ENCODE results near the gene EXOC6B.
A peak's percentile ranks its signal among the peaks of the same experiment; 100 is the strongest.

EXOC6B gene

DNA sequence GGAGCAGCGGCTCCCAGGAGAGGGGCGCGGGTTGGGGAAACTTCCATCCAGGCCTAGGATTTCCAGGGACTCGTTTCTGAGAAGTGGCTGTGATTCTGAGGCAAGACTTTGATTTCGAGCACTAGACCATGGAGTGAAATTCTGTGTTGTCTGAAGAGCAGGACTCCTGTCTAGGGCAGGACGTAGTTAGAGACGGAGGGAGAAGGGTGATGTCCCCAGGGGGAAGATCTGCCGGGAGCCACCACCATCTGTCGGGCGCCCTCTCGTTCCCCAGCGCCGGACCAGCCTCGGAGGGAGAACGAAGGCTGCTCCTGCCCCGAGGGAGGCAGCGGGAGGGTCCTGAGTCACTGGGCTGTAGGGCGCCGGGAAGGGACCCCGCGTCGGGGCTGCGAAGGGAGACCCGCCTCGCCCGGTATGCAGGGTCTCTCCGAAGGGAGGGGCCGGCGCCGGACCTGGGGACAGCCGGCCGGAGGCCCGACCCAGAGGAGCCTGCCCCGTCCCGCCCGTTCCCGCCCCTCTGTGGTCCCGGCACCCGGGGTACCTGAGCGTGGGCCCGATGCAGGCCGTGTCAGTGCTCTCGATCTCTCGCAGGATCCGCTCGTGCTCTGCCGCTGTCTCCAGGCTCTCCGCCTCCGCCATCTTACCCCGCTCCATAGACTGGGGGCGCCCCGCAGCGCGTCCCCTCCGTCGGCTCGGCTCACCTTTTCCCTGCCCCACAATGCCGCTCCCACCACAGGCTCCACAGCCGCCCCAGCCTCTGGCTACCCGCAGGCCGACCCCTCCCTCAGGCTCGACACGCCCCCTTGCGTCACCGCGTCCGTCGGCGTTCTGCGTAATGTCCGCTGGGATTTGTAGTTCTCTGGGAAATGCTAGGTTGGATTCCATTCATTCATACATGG, at the start of gene EXOC6B:
Gene EXOC6B (minus strand): TSS at position 777 of the 899 bp plus-strand sequence.
- DNase-seq (ENCODE audit: low read depth in 1 of 2, low spot score in 1 of 2), result peak; percentile 70 to 72

- no peak for DNase-seq (ENCODE audit: low read depth in 1 of 2, low spot score in 1 of 2)
Observed at GRCh38 chr2:72871880-72872279, 46.0 kb upstream of the EXOC6B start.

- DNase-seq (ENCODE audit: low read depth in 1 of 2, low spot score in 1 of 2), result no peak
Observed at GRCh38 chr2:72871060-72871459, 45.2 kb upstream of the EXOC6B start.

GRCh38 chr2:72864500-72864899, 38.7 kb upstream of the EXOC6B start:
- DNase-seq (ENCODE audit: low read depth in 1 of 2, low spot score in 1 of 2), result no peak

GRCh38 chr2:72863046-72863445, 37.2 kb upstream of the EXOC6B start:
- DNase-seq (ENCODE audit: low read depth in 1 of 2, low spot score in 1 of 2), result no peak

DNA sequence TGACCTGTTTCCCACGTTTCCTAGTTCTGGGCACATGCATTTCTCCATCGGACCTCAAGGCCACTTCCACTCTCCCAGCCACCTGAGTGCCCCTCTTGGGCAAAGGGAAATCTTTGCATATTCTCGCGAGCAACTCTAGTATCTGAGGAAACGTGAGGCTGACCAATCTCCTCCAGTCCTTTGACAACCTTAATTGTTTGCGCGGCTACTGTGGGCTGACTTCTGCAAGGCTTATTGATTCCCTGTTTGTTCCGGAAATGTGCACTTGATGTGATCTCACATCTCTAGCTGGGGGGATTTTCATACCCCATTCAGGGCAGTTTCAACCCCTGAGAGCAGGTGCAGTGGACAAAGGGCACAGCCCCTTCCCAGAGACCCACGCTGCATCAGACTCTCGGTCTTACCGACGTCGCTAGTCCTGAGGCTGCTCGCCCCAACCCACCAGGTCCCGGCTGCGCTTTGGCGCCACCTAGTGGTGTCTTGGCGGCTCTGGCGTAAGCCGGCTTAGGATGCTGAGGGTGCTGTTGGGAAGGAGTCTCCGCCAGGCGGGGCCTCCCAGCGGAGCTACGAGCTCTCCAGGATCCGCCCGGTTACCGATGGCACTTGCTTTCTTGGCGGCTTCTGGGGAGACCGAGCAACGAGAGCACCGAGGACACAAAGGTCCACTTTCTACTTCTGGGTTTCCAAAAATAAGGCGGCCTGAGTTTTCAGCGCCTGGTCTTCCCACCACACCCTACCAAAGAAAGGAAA, 36.6 kb upstream of the EXOC6B start:
- DNase-seq (ENCODE audit: low read depth in 1 of 2, low spot score in 1 of 2), result peak; percentile 78

DNA sequence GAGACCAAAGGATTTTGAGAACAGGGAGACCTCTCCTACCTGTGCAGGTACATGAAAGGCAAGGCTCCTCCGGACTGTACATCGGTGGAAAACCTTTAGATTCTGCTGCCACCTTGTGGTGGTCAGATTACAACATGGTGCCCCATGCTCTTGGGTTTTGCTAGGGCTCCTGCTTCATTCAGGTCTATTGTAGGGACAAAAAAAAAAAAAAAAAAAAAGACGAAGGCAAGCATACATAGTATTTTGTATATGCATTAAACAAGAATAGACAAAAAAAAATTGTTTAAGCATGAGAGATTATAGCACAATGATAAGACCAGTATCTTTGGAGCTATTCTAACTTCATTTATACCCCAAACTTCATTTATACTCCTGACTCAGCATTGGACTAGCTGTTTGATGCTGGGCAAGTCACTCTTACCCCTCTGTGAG, 34.0 kb upstream of the EXOC6B start:
- DNase-seq (ENCODE audit: low read depth in 1 of 2, low spot score in 1 of 2), result peak; percentile 16 to 41

DNA sequence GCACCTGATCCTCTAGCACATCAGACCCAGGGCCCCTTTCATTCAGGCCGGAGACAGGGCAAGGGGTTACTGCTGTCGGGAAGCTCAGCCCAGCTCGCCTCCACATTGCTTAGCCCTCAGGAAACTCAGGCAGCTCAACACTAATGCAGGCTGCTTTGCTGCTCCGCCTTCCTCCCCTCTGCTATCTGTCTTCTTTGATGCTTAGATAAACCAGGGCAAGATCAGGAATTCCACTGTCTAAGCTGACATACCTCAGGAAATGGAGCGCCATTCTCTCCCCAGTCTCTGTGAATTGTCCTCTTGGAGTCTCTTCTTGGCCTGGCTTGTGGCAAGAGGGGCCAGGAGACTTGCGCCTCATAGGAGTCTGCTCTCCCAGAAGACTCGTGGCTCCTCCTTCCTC, 25.5 kb upstream of the EXOC6B start:
- no peak for DNase-seq (ENCODE audit: low read depth in 1 of 2, low spot score in 1 of 2)

- no peak for DNase-seq (ENCODE audit: low read depth in 1 of 2, low spot score in 1 of 2)
Observed at GRCh38 chr2:72849138-72849462, 23.3 kb upstream of the EXOC6B start.

DNA sequence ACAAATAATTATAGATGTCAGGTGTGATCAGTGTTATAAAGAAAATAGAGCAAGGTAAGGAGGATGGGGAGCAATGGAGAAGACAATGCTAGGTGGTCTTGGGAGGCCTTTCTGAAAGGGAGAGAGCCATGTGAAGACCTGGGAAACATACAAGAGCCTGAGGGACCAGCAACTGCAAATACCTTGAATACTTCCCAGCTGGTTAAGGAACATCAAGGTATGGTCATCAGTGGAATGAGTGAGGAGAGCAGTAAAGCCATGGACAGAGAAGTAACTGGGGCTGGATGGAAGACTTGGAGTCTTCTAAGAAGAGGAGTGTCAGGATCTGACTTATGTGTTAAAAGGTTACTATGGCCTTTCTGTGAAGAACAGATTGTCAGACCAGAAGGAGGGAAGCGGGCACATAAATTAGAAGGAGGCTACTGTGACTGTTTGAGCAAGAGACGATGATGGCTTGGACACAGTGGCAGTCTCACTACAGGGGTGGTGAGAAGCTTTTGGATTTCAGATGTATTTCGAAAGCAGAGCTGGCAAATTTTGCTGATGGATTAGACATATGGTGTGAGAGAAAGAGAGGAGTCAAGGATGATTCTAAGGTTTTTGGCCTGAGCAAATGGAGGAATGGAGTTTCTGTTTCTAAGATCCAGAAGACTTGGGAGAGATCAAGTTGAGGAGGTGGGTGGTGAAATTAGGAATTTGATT, 22.8 kb upstream of the EXOC6B start:
- no peak for DNase-seq (ENCODE audit: low read depth in 1 of 2, low spot score in 1 of 2)

- DNase-seq (ENCODE audit: low read depth in 1 of 2, low spot score in 1 of 2), result no peak
Observed at GRCh38 chr2:72847534-72848315, 21.9 kb upstream of the EXOC6B start.

GRCh38 chr2:72846171-72847095, 20.6 kb upstream of the EXOC6B start:
- no peak for DNase-seq (ENCODE audit: low read depth in 1 of 2, low spot score in 1 of 2)

- no peak for DNase-seq (ENCODE audit: low read depth in 1 of 2, low spot score in 1 of 2)
Observed at GRCh38 chr2:72843301-72843700, 17.5 kb upstream of the EXOC6B start.

DNA sequence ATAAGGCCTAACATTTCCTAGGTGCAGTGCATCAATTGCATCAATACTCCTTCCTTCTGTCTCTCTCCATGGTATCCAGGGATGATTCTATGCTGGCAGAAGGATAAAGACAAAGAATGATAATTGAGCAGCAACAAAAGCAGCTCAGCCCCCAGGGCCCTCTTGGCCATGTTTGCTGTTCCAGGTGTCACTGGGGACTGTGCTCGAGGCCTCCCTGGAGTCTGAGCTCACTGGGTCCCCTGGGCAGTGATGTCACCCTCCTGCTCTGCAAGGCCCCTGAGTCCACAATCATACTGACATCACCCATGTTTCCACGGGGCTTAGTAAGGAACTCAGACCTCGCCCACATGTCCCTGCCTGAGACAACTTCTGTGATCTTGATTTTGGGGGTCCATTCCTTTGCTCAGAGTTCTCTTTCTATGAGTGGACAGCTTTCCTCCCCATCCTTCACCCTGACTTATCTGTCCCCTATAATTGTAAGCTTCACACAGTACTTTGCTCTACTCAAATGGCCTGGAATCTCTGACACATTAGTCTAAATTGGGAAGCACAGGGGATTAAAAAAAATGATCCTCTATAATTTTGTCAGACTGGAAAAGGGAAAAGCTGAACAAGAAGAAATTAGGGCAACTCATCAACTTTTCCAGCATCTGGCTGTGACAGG, 15.8 kb upstream of the EXOC6B start:
- DNase-seq (ENCODE audit: low read depth in 1 of 2, low spot score in 1 of 2), result no peak

DNA sequence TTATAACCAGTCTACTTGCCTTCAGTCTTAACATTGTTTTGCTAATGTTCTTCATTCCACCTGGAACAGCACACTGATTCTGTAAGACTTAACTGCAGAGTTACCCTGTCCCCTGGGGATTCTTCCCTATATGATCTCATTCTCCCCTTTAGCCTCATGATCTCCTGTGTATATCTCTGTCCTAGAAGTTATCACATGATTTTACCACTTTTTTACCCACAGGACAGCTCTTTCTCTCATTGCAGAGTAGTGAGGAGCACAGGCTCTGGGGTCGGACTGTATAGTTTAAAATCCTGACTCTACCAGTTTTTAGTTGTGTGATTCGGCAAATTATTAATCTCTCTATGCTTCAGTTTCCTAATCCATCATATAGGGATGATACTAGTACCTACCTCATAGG, 14.2 kb upstream of the EXOC6B start:
- no peak for DNase-seq (ENCODE audit: low read depth in 1 of 2, low spot score in 1 of 2)

GRCh38 chr2:72837171-72837570, 11.3 kb upstream of the EXOC6B start:
- DNase-seq (ENCODE audit: low read depth in 1 of 2, low spot score in 1 of 2), result no peak

GRCh38 chr2:72835403-72835802, 9.6 kb upstream of the EXOC6B start:
- no peak for DNase-seq (ENCODE audit: low read depth in 1 of 2, low spot score in 1 of 2)

- no peak for DNase-seq (ENCODE audit: low read depth in 1 of 2, low spot score in 1 of 2)
Observed at GRCh38 chr2:72834596-72834995, 8.8 kb upstream of the EXOC6B start.

- DNase-seq (ENCODE audit: low read depth in 1 of 2, low spot score in 1 of 2), result no peak
Observed at GRCh38 chr2:72833084-72833714, 7.4 kb upstream of the EXOC6B start.

Data from activated T-helper 1 cell treated with anti-CD3 and anti-CD28 coated beads, Interleukin-2, amount 50 U/mL, for 16 hours (primary cell).